GM19025 (cell line): ENCODE results near the gene FNDC7.
"Not testable (repeated sequence)": the region's sequence is repeated elsewhere in the genome, so short reads cannot be mapped to it uniquely, and the experiment has no call there.

Experiments
- ATAC-seq: cut with Tn5 transposase; IDR thresholded peaks from one replicate; pipeline ENCODE4 v1.9.1; 2021; ENCODE audit warnings: mild to moderate bottlenecking, low read depth, moderate library complexity; ENCODE audit not compliant: unreplicated experiment

Gene FNDC7

DNA sequence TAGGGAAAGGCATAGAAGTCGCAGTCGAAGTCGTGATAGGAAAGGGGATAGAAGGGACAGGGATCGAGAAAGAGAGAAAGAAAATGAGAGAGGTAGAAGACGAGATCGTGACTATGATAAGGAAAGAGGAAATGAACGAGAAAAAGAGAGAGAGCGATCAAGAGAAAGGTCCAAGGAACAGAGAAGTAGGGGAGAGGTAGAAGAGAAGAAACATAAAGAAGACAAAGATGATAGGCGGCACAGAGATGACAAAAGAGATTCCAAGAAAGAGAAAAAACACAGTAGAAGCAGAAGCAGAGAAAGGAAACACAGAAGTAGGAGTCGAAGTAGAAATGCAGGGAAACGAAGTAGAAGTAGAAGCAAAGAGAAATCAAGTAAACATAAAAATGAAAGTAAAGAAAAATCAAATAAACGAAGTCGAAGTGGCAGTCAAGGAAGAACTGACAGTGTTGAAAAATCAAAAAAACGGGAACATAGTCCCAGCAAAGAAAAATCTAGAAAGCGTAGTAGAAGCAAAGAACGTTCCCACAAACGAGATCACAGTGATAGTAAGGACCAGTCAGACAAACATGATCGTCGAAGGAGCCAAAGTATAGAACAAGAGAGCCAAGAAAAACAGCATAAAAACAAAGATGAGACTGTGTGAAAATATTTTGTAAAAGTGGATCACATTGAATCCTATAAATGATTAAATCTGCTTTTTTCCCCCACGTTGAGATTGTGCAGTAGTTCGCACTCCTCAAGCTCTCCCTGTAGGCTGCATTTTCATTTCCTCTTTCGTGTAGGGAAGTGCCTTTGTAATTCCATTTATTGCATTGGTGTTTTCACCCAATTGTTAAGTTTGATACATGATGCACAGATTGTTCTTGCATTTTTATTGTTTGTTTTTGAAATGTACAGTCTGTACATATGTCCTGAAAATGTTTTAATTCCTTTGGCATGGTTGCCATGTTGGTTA lies 13.1 kb upstream of the FNDC7 start:
- no peak for ATAC-seq

DNA sequence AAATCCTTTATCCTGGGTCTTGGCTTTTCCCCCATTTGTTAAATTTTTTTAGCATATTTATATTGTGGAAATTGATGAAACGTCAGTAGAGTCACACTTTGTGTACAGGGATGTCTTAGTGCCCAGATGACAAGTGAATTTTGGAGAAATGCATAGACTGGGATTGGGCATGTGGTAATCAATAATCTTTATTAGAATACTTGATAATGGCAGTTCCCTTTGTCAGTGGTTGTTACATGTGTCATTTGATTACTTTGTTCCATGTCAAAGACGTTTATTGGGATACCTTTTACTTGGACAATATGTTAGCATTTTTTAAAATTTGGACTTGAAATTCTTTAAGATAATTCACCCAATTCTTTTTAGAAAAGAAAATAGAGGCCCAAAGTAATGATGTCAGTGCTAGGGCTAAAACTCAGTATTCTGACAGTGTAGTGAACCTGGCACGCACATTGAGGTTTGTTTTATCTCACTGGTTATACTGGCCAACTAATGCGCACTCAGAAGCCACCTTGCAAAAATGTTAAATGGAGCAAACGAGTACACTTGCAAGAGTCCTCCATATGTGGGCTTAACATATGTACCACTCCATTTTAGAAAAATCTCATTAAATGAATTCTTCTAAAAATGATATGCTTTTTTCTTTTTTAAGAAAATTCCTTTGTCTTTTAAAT lies 11.4 kb upstream of the FNDC7 start:
- no peak for ATAC-seq

DNA sequence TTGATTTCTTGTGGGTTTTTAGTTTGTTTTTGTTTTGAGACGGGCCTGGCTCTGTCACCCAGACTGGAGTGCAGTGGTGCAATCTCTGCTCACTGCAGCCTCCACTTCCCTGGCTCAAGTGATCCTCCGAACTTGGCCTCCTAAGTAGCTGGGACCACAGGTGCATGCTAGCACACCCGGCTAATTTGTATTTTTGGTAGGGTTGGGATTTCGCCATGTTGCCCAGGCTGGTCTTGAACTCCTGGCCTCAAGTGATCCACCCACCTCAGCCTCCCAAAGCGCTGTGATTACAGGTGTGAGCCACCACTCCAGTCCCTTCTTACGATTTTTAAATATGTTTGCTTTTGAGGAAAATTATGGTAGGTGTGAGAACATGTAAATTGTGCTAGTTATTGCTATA lies 10.6 kb upstream of the FNDC7 start:
- not testable (repeated sequence) for ATAC-seq

DNA sequence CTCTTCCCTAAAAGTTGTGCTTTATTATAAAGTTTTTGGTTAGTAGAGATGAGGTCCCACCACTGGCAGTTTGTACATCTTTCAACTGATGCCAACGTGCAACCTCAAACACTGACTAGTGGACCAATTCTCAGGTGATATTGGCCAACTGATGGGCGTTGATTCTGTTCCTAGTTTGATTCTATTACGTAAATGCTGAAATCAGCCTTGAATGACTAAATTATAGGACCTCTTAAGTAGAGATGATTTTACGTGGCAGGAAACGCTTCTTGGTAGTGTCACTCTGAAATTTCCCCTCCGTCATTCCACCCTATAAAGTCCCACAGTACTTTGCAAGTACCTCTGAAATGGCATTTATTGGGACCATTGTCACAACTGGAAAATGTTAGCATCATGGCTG lies 8.8 kb upstream of the FNDC7 start:
- no peak for ATAC-seq

DNA sequence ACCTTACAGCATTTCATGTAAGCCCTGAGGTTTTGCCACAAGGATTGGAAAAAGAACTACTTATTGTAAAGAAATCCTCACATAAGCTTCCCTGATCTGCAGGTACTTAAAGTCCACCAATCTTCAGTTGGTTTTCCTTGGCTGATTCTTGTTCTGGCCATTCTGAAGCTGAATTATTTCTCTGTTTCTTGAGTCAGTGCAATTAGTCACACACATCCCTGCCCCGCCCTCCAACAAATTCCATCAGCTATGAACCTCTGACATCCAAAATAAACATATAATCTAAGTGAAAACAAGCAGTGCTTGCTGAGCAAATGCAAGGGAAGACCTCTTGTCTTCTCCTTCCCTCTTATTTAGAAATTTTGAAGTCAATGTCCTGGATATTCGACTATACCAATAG lies 8.2 kb upstream of the FNDC7 start:
- ATAC-seq: no peak

DNA sequence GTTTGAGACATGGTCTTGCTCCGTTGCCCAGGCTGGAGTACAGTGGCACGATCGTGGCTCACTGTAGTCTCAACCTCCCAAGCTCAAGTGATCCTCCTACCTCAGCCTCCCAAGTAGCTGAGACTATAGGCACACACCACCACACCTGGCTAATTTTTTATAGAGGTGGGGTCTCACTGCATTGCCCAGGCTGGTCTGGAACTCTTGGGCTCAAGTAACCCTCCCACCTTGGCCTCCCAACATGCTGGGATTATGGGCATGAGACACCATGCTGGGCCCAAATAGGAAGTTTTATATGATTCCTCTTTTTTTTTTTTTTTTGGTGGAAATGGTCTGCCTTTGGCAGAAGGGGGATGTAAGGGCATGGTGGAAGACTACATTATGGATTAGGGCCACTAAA lies 6.1 kb upstream of the FNDC7 start:
- ATAC-seq: no peak

DNA sequence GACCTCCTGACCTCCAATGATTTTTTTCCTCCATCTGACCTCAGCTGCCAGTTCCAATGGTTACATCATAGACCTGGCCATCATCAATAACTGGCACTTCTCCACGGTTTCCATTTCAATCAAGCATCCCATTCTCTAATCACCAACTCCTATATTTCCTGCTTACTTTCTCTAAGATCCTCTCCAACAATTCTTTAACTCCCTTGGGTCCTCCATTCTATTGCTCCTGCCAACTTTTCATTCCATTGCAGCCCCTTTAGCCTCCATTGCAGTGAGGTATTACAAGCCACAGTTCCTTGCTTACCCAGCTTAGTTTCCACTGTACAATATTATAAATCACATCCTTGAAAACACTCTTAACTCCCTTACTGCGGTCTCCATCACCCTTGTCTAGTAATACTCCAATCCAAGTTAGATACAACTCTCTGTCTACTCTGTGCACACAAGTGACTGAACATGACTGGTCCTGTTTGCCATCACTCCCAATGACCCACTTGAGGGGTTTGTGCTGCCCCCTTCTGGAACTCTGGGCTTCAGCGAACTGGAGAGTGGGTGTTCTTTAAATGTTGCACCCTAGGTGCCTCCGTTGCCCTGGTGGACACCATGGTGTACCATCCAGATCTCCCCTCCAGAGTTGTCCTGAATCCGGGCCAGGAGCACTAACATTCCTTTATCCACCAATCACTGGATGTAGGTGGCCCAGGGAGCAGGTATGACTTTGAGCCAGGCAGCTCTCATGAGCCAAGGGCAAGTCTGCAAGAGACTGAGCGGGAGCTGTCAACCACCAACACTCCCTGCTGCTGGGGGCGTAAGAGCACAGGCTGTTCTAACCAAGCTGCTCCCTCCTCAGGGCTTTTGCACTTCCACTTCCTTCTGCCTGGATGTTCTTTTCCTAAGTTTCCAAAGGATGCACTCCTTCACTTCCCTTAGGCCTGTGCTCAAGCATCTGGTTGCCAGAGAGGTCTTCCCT lies 3.7 kb upstream of the FNDC7 start:
- no peak for ATAC-seq

DNA sequence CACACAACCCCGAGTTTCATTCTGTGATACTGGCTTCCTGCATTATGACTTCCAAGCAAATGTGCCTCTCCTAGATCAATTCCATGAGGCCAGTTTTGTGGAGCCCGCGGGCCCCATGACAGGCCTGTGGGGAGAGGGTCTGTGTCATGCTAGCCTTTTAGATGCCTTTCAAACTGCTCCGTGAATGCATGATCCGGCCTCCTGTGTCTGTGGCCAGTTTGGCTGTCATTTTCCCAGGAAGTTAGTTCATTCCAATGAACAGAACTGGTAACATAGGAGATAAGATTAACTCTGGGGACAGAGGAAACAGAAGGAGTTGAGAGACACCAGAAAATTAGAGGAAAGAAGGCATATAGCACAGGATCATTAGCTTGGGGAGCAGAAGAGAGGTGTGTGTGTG lies 3.2 kb downstream of the FNDC7 start:
- ATAC-seq: no peak

DNA sequence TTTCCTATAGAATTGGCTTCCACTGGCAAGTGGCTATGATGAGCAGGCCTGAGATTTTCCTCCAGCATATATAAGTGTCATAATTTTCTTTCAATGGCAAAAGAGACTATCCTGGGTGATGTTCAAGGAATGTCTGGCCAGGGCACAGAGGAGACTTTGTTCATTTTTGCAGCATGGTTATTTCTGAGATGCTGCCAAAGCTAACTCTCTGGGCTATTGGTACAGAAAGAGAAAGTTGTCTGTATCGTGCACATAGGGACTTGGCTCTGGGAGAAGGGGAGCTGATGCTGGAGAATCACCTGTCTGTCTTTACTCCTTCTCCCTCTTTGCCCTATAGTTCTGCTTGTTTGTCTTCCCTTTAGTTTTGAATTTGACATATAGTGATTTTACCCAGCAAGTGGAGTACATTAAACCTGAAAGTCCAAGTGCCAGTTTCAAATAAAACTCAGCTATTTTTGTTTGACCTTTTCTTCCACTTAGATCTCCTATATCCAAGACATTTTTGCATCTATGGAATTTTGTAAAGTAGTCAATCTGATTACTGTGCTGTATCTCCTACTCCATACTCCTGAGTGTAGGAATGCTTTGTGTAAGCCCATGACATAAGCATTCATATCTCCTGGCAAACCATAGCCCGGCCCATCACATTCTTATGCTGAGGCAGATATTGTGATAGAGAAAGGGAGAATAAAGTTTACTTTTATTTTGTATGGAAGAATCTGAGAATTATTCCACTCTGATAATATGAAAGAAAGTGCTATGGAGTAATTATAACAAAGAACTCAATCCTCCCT lies 3.9 kb downstream of the FNDC7 start:
- no peak for ATAC-seq

DNA sequence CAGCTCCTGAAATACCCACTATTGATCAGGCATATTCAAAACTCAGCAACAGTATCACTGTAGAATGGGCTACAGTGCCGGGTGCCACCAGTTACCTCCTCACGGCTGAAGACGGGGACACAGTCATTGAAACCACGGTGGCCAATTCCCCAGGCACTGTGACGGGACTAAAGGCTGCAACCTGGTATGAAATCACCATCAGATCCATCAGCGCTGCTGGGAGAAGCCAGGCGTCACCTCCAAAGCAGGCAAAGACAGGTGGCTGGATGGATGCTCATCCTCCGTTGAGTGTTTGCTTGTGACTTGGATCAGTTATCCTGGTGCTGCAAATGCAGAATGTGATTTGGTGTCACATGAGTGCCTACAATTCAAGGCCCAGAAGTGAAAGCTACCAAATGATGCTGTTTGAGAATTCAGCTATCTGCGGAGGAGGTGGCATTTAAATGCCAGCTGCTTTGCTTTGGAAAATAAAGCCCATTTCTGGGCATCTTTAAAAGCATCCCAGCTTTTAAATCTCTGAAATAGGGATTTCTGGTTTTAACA lies 5.1 kb downstream of the FNDC7 start:
- no peak for ATAC-seq

DNA sequence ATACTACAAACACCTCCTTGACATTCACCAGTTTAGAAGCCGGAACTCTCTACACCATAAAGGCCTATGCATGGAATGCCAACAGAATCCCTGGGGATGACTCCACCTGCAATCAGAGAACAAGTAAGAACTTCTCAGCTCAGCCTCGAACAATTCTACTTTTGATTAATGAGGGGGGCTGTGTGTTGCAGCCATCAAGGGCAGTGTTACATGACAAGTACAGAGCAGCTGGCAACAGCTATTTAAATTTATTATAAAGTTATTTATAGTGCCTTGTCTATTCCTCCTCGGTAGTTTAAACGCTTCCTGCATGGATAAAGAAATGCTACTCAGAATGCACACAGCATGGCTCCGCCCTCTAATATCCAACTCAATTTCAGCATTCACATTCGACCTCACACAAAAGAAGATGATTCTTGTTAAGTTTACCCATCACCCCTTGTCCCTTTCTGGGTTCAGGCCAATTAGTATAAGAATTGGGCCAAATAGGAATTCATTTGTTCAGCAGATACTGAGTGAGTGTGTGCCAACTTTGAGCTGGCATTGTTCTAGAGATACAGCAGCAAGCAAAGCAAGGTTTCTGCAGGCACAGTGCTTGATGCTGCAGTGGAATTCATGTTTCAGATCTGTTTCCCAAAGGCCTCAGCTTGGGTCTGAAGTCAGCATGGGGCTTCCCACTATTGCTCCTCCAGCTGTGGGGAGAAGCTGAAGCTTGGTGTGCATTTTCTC lies 6.4 kb downstream of the FNDC7 start:
- ATAC-seq: no peak

DNA sequence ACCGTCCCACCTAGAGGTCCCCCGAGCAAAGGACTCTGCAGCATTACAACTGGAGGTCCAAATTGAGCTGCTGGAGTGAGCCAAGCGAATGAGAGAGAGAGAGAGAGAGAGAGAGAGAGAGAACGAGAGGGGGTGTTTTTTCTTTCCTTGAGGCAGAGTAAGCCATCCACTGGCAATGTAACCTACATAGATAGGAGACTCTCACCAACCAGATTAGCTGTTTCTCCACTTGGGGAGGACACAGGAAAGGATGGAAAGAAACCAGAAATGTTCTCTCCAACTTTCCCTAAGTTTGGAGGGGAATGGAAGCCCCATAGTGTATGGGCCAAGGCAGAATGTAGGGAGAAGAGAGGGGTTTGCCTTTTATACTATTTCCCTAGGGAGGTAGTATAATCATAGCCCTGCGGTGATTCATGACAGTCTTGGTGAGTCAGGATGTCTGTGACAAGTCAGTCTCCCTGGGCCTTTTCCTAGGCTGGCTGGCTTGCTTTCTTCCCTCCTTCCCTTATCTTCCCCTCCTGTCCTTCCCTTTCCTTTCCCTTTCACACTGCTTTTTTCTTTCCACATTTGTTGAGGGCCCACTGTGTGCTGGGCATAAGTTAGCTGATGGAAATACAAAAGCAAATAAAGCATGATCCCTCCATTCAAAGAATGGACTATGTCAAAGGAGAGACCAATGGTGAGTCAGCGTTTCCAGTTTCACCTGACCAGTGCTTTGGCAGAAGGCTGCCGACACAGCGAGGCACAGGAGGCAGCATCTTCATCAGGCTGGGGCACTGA lies 7.1 kb downstream of the FNDC7 start:
- ATAC-seq: no peak

DNA sequence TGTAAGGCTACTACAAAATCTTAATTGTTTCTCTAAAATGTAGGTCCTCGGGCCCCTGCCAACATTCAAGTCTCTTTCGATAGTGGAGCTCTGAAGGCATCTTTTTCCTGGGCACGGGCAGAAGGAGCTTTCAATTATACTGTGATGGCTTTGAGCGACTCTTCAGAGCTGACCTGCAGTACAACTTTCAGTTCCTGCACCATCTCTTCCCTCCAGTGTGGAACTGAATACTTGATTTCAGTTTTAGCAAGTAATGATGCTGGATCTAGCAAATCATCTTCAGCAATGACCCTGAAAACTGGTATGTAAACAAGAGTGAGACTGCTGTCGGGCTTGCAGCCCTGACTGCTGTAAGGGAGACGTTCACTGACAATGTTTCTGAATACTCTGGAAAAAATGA lies 9.6 kb downstream of the FNDC7 start:
- ATAC-seq: no peak

DNA sequence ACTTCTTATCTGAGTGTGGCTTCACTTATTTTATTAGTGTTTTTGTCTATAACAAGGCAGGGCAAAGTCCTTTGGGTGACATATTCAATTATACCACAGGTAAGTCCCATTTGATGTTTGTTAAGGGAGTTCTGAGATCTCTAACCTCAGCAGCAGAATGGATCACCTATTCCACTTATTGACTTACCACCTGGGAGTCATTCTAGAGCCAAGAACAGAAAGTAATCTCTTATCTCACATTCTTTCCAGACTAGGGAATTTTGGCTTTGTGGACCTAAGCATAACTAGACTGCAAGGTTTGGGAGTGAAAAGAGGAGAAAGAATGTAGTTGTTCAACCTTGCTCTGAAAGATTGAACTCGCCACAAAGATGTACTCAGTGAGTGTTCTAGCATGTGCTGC lies 13.2 kb downstream of the FNDC7 start:
- ATAC-seq: no peak

DNA sequence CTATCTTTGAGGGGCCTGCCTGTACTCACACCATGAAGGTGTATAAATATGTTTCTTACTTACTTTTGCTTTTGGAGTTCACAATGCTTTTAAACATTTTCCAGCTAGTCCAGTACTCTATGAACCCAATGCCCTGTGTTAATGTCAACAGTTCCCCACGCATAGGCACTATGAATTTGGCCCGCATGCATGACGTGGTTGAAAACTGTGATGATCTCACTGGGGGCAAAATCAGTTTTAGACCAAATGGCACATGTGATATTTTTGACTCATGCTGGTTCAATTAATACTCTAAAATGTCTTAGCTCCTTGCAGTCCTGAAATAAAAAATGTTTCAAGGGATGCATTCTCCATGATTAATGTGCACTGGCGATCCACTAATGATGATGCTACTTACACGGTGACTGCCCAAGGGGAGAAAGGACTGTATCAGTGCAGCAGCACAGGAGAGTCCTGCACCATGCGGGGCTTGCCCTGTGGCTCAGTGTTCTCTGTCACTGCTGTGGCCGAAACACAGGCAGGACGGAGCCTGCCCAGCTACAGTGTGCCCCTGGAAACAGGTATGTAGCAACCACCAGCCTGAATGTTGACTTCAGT lies 15.7 kb downstream of the FNDC7 start:
- no peak for ATAC-seq

DNA sequence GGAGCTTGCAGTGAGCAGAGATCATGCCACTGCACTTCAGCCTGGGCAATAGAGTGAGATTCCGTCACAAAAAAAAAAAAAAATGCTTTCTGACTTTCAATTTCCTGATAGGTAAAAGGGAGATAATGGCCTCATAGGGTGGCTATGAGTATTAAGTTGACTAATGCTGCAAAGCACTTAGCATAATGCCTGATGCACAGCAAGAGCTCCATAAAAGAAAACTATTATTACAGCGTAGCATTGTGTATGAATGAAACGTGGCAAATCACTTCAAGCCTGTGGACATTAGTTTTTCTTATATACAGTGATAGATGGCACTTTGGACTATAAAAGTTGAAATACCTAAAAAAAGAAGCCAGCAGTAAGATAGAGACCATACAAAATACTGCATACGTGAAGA lies 16.8 kb downstream of the FNDC7 start:
- ATAC-seq: no peak

DNA sequence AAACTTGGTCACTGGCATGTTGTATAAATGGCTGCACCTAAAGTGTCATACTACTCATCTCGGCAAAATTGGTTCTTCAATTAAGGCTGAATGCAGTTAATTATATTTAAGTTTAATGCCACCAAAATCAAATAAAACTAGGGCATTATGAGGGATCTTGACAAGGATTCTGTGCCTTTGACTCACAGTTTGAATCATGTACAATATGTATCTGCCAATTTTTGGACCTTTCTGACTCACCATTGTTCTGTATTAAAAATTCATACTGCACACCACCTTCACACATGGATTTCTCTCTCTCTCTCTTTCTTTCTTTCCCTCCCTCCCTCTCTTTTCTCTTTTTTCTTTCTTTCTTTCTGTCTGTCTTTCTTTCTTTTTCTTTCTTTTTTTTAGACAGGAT lies 19.7 kb downstream of the FNDC7 start:
- no peak for ATAC-seq
